ENCODE results near the gene DUSP15. TPM values are rescaled to one million over a fixed set of nuclear protein-coding genes. Genes with fewer than 3 reads are reported as not detected.

The DUSP15 gene
- total RNA-seq, 1 experiment from 2014 or later: 3.4 TPM

GRCh38 chr20:31843288-31843687 is 27.0 kb downstream of the DUSP15 start:
- in situ Hi-C loops (cut with HindIII; ENCODE audit: low sequenced_read_pairs): no loop called here
- DNase-seq (ENCODE audit: low spot score): no peak

- no peak for DNase-seq (ENCODE audit: low spot score)
- in situ Hi-C loops (cut with HindIII; ENCODE audit: low sequenced_read_pairs): no loop called here
Observed at GRCh38 chr20:31842471-31843157, 27.7 kb downstream of the DUSP15 start.

GRCh38 chr20:31841928-31842327 is 28.4 kb downstream of the DUSP15 start:
- no peak for DNase-seq (ENCODE audit: low spot score)
- in situ Hi-C loops (cut with HindIII; ENCODE audit: low sequenced_read_pairs): no loop called here

DNA sequence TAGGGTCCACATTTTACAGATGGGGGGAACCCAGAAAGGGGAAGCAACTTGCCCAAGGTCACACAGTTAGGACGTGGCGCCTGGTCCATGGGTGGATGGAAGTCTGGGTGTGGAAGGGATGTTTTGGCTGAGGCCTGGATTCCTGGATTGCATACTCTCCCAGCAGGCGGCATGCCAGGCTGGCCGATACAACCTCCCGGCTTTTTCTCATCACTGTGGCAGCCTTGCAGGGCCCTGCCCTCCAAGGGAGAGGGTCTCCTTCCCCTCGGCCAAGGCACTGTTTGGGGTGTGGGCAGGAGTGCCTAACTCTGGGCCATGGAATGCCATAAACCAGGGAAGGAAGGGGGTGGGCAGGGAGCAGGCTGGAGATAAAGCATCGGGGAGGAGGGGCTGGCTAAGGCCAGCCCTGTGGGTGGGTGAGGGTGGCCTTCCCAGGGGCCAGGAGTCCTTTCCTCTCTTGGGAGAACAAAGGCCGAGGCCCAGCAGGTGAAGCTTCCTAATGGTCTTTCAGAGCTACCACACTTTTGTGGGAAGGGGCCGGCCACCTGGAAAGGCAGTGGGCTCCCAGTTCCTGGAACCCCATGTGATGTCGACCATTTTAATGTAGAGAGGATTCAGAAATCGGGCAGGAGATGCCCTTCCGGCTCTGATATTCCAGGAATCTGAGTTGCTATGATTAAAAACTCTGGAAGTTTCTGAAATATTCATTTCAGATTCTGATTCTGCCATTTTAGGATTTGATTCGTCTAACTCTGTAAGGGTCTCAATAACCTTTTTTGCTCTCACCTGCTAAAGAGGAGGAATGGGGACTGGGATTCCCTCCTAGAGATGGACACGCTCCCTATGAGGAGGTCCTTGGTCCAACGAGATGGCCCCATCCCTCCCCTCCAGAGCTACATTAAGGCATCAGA is 29.2 kb downstream of the DUSP15 start:
- in situ Hi-C loops (cut with HindIII; ENCODE audit: low sequenced_read_pairs): no loop called here
- no peak for DNase-seq (ENCODE audit: low spot score)

- in situ Hi-C loops (cut with HindIII; ENCODE audit: low sequenced_read_pairs): no loop called here
- DNase-seq (ENCODE audit: low spot score): no peak
Observed at GRCh38 chr20:31839782-31840487, 30.4 kb downstream of the DUSP15 start.

DNA sequence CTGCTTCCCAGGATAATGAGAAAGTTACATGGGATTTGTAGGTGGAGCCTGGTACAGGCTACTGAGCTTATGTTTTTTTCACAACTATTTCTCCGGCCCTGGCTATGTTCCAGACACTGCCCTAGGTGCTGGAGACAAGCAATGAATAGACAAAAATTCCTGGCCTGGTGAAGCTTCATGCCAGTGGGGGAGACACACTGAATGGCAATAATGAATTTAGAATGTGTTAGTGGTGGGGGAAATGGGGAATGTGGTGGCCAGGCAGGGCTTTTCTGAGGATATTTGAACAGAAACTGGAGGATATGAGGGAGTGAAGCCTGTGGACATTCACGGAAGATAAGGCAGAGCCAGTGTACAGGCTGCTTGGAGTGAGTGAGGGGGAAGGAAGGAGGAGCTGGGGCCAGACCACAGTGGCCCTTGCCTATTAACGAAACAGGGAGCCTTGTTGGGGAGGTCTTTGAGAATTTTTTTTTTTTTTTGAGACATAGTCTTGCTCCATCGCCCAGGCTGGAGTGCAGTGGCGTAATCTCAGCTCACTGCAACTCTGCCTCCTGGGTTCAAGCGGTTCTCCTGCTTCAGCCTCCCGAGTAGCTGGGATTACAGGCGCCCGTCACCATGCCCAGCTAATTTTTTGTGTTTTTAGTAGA is 31.6 kb downstream of the DUSP15 start:
- no peak for DNase-seq (ENCODE audit: low spot score)
- in situ Hi-C loops (cut with HindIII; ENCODE audit: low sequenced_read_pairs): no loop called here

DNA sequence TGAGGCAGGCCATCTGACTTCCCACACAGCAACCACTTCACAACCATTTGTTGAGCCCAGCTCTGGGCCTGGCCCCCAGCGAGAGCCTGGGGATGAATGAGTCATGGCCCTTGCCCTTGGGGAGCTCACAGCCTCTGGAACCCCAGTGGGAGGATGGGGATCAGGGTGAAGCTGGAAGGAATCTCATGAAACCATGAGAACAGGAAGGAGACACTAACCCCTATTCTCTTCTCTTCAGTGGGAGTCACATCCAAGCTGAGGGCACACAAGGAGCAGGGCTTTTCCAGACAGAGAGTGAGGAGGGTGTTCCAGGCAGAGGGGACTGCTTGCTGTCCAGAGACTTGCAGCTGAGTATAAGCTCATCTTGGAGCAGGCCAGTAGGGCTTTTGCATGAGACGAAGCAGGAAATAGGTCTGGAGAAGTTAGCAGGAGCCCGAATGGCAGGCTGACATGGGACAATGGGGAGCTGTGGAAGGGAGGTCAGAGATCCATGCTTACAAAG is 32.4 kb downstream of the DUSP15 start:
- in situ Hi-C loops (cut with HindIII; ENCODE audit: low sequenced_read_pairs): no loop called here
- no peak for DNase-seq (ENCODE audit: low spot score)

- in situ Hi-C loops (cut with HindIII; ENCODE audit: low sequenced_read_pairs): no loop called here
Observed at GRCh38 chr20:31836853-31837608, 33.3 kb downstream of the DUSP15 start.

GRCh38 chr20:31835977-31836852 is 34.1 kb downstream of the DUSP15 start:
- DNase-seq (ENCODE audit: low spot score): peak; percentile 75
- in situ Hi-C loops (cut with HindIII; ENCODE audit: low sequenced_read_pairs): no loop called here

More at GRCh38 chr20:31836853-31837608, 33.3 kb downstream of the DUSP15 start:
- no peak for DNase-seq (ENCODE audit: low spot score)

GRCh38 chr20:31835554-31835953 is 34.8 kb downstream of the DUSP15 start:
- in situ Hi-C loops (cut with HindIII; ENCODE audit: low sequenced_read_pairs): no loop called here
- no peak for DNase-seq (ENCODE audit: low spot score)

DNA sequence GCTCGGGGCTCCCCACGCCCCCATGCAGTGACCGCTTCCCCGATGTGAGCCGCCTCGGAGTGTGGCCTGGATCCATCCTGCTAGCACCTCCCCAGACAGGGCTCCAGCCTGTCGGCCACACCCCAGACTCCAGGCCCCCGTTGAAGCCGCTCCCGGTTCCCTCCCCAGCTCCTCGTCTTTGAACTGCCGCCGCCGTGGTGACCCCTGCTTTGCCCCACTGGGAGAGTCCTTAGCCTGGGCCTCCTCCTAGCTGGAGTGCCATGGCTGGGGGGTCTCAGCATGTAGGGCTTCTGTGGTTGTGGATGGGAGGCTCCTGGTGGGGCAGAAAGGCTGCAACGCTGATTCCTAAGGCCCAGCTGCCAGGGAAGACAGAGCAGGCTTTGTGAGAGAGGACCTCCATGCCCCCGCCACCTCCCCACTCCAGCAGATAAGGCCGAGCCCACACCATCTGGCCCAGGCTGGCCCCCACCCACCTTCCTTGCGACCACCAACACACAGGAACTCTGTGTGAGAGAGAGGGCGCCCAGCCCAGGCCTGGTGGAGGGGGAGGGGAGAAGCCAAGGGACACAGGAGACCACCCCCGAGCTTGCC is 36.3 kb downstream of the DUSP15 start:
- no peak for DNase-seq (ENCODE audit: low spot score)
- in situ Hi-C loops (cut with HindIII; ENCODE audit: low sequenced_read_pairs): no loop called here

GRCh38 chr20:31833130-31833930 is 37.0 kb downstream of the DUSP15 start:
- DNase-seq (ENCODE audit: low spot score): peak; percentile 63
- in situ Hi-C loops (cut with HindIII; ENCODE audit: low sequenced_read_pairs): no loop called here

DNA sequence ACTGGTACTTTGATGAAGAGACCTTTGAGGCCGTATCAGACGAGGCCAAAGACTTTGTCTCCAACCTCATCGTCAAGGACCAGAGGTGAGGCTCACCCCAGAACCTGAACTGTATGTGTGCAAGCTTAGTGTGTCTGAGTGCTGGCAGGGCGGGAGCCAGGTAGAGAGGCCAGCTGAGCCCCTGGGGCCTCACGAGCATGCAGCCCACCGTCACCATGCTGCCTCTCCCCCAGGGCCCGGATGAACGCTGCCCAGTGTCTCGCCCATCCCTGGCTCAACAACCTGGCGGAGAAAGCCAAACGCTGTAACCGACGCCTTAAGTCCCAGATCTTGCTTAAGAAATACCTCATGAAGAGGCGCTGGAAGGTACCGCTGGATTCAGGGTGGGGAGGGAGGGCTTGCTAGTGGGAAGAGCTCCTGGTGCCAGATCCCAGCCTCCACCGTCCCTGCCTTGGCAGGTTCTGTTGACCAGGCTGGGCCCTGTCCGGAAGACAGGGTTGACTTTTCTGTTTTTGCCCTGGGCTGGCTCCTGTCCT is 38.5 kb downstream of the DUSP15 start:
- no peak for DNase-seq (ENCODE audit: low spot score)
- in situ Hi-C loops (cut with HindIII; ENCODE audit: low sequenced_read_pairs): no loop called here

- in situ Hi-C loops (cut with HindIII; ENCODE audit: low sequenced_read_pairs): no loop called here
- no peak for DNase-seq (ENCODE audit: low spot score)
Observed at GRCh38 chr20:31831211-31831610, 39.1 kb downstream of the DUSP15 start.

DNA sequence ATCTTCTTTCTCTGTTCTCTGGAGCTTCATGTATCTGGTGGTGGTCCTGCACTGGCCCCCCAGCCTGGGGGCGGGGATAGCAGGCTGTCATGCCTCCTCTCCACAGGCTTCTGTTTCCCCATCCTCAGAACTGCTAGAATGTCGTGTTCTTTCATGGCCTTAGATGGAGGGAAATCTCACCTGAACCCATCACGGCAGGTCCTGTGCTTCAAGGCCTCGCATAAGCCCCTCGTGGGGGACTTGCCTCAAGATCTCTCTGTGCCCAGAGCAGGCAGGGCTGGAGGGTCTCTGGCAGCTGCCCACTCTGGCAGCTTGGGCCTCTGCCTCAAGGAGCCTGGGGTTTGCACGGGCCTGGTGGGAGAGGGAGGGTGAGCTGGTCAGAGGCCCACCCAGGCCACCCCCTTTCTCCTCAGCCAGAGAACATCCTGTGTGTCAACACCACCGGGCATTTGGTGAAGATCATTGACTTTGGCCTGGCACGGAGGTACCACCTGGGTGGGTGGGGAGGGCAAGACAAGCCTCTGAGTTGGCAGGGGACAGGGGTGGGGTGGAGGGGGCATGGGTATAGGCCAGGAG is 39.8 kb downstream of the DUSP15 start:
- in situ Hi-C loops (cut with HindIII; ENCODE audit: low sequenced_read_pairs): no loop called here
- no peak for DNase-seq (ENCODE audit: low spot score)

DNA sequence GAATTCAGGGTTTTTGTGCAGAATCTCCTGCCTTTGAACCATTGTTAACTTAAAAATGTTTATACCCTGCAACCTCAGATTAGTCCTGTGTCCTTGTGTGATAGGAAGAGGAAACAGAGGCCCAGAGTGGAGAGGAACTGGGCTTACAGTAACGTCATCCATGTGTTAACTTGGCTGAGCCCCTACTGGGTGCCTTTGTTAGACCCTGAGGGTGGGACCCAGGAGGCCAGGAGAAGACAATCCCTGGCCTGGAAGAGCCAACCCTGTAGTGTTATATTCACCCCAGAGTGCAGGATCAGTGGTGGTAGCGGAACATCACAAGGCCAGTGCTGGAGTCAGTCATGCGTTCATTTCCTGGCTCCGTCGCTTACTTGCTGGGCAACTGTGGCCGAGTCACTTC is 40.6 kb downstream of the DUSP15 start:
- in situ Hi-C loops (cut with HindIII; ENCODE audit: low sequenced_read_pairs): no loop called here
- no peak for DNase-seq (ENCODE audit: low spot score)

All from G401 (cell line).